B cell (primary cell): ENCODE measurements around the gene RRP15. TPM values are rescaled to one million over a fixed set of nuclear protein-coding genes. Genes with fewer than 3 reads are reported as not detected.

ENCODE experiments used
- ATAC-seq: fragments of 200-7000 bp; cut with Tn5 transposase; one replicate; pipeline ENCODE4 v1.10.0; 2021; ENCODE audit warnings: low read depth, mild to moderate bottlenecking, moderate number of reproducible peaks, moderate library complexity
- CTCF ChIA-PET: fragments of 350-600 bp; sonication (Branson Sonifier 250); formaldehyde crosslinking; loops from one replicate; lab custom pipeline; 2021; ENCODE audit warnings: antibody characterized with exemption, inconsistent platforms; lab: Charles Lee
- POLR2A ChIA-PET: fragments of 350-600 bp; sonication (Branson Sonifier 250); formaldehyde crosslinking; loops from one replicate; lab custom pipeline; 2021; ENCODE audit warnings: antibody characterized with exemption; lab: Charles Lee
- DNase-seq: peaks from one replicate; pipeline ENCODE4 v3.0.0; 2013
- H2AFZ ChIP-seq: 2 replicates; pipeline ENCODE4 v1.6.1; 2012; ENCODE audit warnings: mild to moderate bottlenecking, low read depth, low read length; ENCODE audit not compliant: insufficient read depth, poor library complexity, severe bottlenecking
- H3K27ac ChIP-seq, 2 donors: 1 replicate in 1 of 2; 2 replicates in 1 of 2; pipeline ENCODE4 v1.5.1; 2012 to 2013; ENCODE audit warnings: low read length in 2 of 2, mild to moderate bottlenecking in 2 of 2, moderate library complexity in 1 of 2
- H3K27me3 ChIP-seq, 4 experiments: fragments of 200-600 bp in 1 of 4; sonication (generic) in 1 of 4; replicated peaks in 1 of 4; 1 replicate in 2 of 4; 2 replicates in 2 of 4; pipeline versions ENCODE4 v1.6.1 to v1.7.0; 2013 to 2016; ENCODE audit warnings: low read length in 3 of 4, mild to moderate bottlenecking in 2 of 4, mixed read lengths in 1 of 4, moderate library complexity in 1 of 4; ENCODE audit not compliant: insufficient read depth in 4 of 4, control insufficient read depth in 3 of 4; ENCODE audit errors: control extremely low read depth in 1 of 4
- H3K36me3 ChIP-seq, 2 experiments: replicated peaks in 1 of 2; 1 replicate in 1 of 2; 2 replicates in 1 of 2; pipeline versions ENCODE4 v1.6.1 to v1.7.1; 2013; ENCODE audit warnings: low read length in 1 of 2; ENCODE audit not compliant: insufficient read depth in 2 of 2, control insufficient read depth in 1 of 2; ENCODE audit errors: control extremely low read depth in 1 of 2, extremely low read depth in 1 of 2
- H3K4me1 ChIP-seq, 2 donors: fragments of 200-600 bp in 1 of 2; sonication (generic) in 1 of 2; 1 replicate in 1 of 2; 2 replicates in 1 of 2; pipeline versions ENCODE4 v1.5.1 to v1.6.1; 2013 to 2017; ENCODE audit warnings: low read length in 2 of 2; ENCODE audit not compliant: control insufficient read depth in 2 of 2, insufficient read depth in 2 of 2
- H3K4me2 ChIP-seq: replicated peaks from 2 replicates; pipeline ENCODE3; 2012; ENCODE audit warnings: mild to moderate bottlenecking, low read depth, low read length; ENCODE audit not compliant: poor library complexity, severe bottlenecking
- H3K4me3 ChIP-seq, 5 experiments: fragments of 200-600 bp in 1 of 5; sonication (generic) in 1 of 5; 1 replicate in 3 of 5; 2 replicates in 2 of 5; pipeline versions ENCODE4 v1.5.1 to v1.7.0; 2011 to 2016; ENCODE audit warnings: low read length in 4 of 5, mild to moderate bottlenecking in 4 of 5, low read depth in 2 of 5, control low read depth in 1 of 5, moderate library complexity in 1 of 5; ENCODE audit not compliant: insufficient read depth in 1 of 5; ENCODE audit errors: control extremely low read depth in 1 of 5, extremely low read depth in 1 of 5
- H3K79me2 ChIP-seq: fragments of 200-600 bp; sonication (generic); one replicate; pipeline ENCODE4 v1.6.0; 2016; ENCODE audit warnings: low read length; ENCODE audit not compliant: control insufficient read depth, insufficient read depth
- H3K9ac ChIP-seq: fragments of 200-600 bp; sonication (generic); 2 replicates; pipeline ENCODE4 v1.6.1; 2017; ENCODE audit warnings: mild to moderate bottlenecking, low read length, moderate library complexity
- H3K9me3 ChIP-seq, 3 donors: one replicate each; pipeline versions ENCODE4 v1.6.1 to v1.7.1; 2013; ENCODE audit warnings: low read length in 2 of 3; ENCODE audit not compliant: control insufficient read depth in 2 of 3, insufficient read depth in 1 of 3; ENCODE audit errors: control extremely low read depth in 1 of 3
- H4K20me1 ChIP-seq: 2 replicates; pipeline ENCODE4 v1.6.0; 2012; ENCODE audit warnings: mild to moderate bottlenecking, low read length; ENCODE audit not compliant: insufficient read depth, control insufficient read depth, poor library complexity, severe bottlenecking
- H3K27ac Mint-ChIP-seq: one replicate; pipeline ENCODE4 v1.8.0; 2021; ENCODE audit warnings: mixed read lengths
- H3K27me3 Mint-ChIP-seq: one replicate; pipeline ENCODE4 v1.8.0; 2021; ENCODE audit warnings: mixed read lengths
- H3K4me1 Mint-ChIP-seq: one replicate; pipeline ENCODE4 v1.8.0; 2021; ENCODE audit warnings: mixed read lengths
- H3K4me3 Mint-ChIP-seq: one replicate; pipeline ENCODE4 v1.8.0; 2021; ENCODE audit warnings: mixed read lengths
- H3K9me3 Mint-ChIP-seq: one replicate; pipeline ENCODE4 v1.8.0; 2022; ENCODE audit warnings: mixed read lengths; ENCODE audit not compliant: insufficient read depth
- EZH2 ChIP-seq: IDR thresholded peaks from 2 replicates; pipeline ENCODE4 v1.6.1; 2012; ENCODE audit warnings: borderline replicate concordance, low read depth, mild to moderate bottlenecking, moderate library complexity, low read length; ENCODE audit not compliant: insufficient read depth, poor library complexity, severe bottlenecking
- WGBS: methylation state at CpG from one replicate; pipeline ENCODE4 v1.1.5; 2013; ENCODE audit warnings: missing lambda C conversion rate; ENCODE audit not compliant: insufficient coverage; 5-methylcytosine and 5-hydroxymethylcytosine counted together
- intact Hi-C: fragments of 100-400 bp; cut with micrococcal nuclease; formaldehyde crosslinking; loops from one replicate; pipeline ENCODE4 v1.10.0; 2022
- polyA plus RNA-seq: library from polyadenylated mRNA; depleted of rRNA; stranded (reverse); fragments of >200 nt; gene quantifications from 2 replicates; pipeline ENCODE4 v1.2.3, GENCODE V29; 2012
- total RNA-seq, 2 donors: library from RNA; stranded (reverse); fragments of 120-200 nt in 1 of 2; gene quantifications; 1 replicate in 1 of 2; 2 replicates in 1 of 2; pipeline versions ENCODE4 v1.2.3 to v1.2.4, GENCODE V29; 2013 to 2022
- TF ChIP-seq, protein P1 (sequence below): fragments of 200-600 bp; IDR thresholded peaks from one replicate; pipeline ENCODE4 v1.8.0; 2022; ENCODE audit warnings: antibody characterized with exemption, mild to moderate bottlenecking

The RRP15 gene
- total and polyA plus RNA-seq, 2 donors (not counting 1 experiment from before 2014, with no cell fraction given): 1.3 to 20.2 TPM

GRCh38 chr1:218297461-218297860 lies 12.4 kb downstream of the RRP15 start:
- no peaks in the 10 kb centered on the region for H3K9me3 Mint-ChIP-seq
- Histone ChIP-seq H3K27me3 (no peaks in the 10 kb centered on the region), H2AFZ (no peak overlapping the region), H3K4me2 (no peak overlapping the region), H3K4me3 (no peak overlapping the region), H4K20me1 (peaks cover 11% of the 10 kb centered on the region), H3K4me1 (no peaks in the 10 kb centered on the region), H3K27ac (no peak overlapping the region), H3K36me3 (peaks cover 0 to 11% of the 10 kb centered on the region in 2 experiments), H3K9ac (no peak overlapping the region), H3K9me3 (no peaks in the 10 kb centered on the region), H3K79me2 (peaks cover 61% of the 10 kb centered on the region)
- H3K4me3 Mint-ChIP-seq: no peak overlapping the region
- H3K27me3 Mint-ChIP-seq: no peaks in the 10 kb centered on the region
- H3K27ac Mint-ChIP-seq: no peak overlapping the region
- ATAC-seq (no peak), DNase-seq (no peak)
- ChIA-PET POLR2A (no interaction called here), CTCF (interaction anchor here (1.5 kb wide), 1 partner anchor 33 kb away, joined by 3 read pairs; no protein-coding TSS in a partner anchor)
- intact Hi-C loops: no loop called here
- TF ChIP-seq EZH2: no peak
- TF ChIP-seq, protein P1, sequence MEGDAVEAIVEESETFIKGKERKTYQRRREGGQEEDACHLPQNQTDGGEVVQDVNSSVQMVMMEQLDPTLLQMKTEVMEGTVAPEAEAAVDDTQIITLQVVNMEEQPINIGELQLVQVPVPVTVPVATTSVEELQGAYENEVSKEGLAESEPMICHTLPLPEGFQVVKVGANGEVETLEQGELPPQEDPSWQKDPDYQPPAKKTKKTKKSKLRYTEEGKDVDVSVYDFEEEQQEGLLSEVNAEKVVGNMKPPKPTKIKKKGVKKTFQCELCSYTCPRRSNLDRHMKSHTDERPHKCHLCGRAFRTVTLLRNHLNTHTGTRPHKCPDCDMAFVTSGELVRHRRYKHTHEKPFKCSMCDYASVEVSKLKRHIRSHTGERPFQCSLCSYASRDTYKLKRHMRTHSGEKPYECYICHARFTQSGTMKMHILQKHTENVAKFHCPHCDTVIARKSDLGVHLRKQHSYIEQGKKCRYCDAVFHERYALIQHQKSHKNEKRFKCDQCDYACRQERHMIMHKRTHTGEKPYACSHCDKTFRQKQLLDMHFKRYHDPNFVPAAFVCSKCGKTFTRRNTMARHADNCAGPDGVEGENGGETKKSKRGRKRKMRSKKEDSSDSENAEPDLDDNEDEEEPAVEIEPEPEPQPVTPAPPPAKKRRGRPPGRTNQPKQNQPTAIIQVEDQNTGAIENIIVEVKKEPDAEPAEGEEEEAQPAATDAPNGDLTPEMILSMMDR: no peak
- no CpG with 5 or more reads among the region's 2 CpGs for WGBS
- peaks cover 2% of the 10 kb centered on the region for H3K4me1 Mint-ChIP-seq

GRCh38 chr1:218297867-218298266 lies 12.8 kb downstream of the RRP15 start:
- CTCF ChIA-PET: no interaction called here
- peaks cover 11% of the 10 kb centered on the region for H4K20me1 ChIP-seq

More at GRCh38 chr1:218297867-218298266, 12.8 kb downstream of the RRP15 start:
- Histone ChIP-seq H3K27ac (no peak overlapping the region), H3K9me3 (no peaks in the 10 kb centered on the region), H3K9ac (no peak overlapping the region), H3K4me1 (no peaks in the 10 kb centered on the region), H3K36me3 (peaks cover 0 to 12% of the 10 kb centered on the region in 2 experiments), H3K4me2 (no peak overlapping the region), H2AFZ (no peak overlapping the region), H3K79me2 (peaks cover 57% of the 10 kb centered on the region), H3K4me3 (no peak overlapping the region), H3K27me3 (no peaks in the 10 kb centered on the region)
- no peaks in the 10 kb centered on the region for H3K4me1 Mint-ChIP-seq
- H3K27ac Mint-ChIP-seq: no peak overlapping the region
- DNase-seq: no peak
- 83% methylated on average over 1 of the region's 1 CpG for WGBS
- no peaks in the 10 kb centered on the region for H3K9me3 Mint-ChIP-seq
- no peak for ATAC-seq
- intact Hi-C loops: no loop called here
- no peaks in the 10 kb centered on the region for H3K27me3 Mint-ChIP-seq
- TF ChIP-seq, protein P1: no peak
- TF ChIP-seq EZH2: no peak
- H3K4me3 Mint-ChIP-seq: no peak overlapping the region
- POLR2A ChIA-PET: no interaction called here
